Measurements from ENCODE around the gene NMRK1. TPM values are rescaled to one million over a fixed set of nuclear protein-coding genes. Genes with fewer than 3 reads are reported as not detected.

NMRK1 gene
- total and polyA plus RNA-seq, 2 of the 13 experiments (the other 11 are each of a cell fraction or from before 2014, with no cell fraction given) = 9.1 to 12.9 TPM

GRCh38 chr9:75086541-75087288 lies 1.2 kb downstream of the NMRK1 start (continued):
- TF ChIP-seq TERF1 (CRISPR knock-in tag; IDR thresholded peaks at IDR 0.05) = no peak
- TF ChIP-seq ZNF672 (CRISPR knock-in tag; IDR thresholded peaks at IDR 0.05) = no peak
- no peak for TF ChIP-seq KLF9 (CRISPR knock-in tag; IDR thresholded peaks at IDR 0.05; ENCODE audit: low read depth)
- no peak for TF ChIP-seq GLMP (CRISPR knock-in tag; IDR thresholded peaks at IDR 0.05; ENCODE audit: borderline replicate concordance)
- no peak for TF ChIP-seq CHCHD3 (CRISPR knock-in tag; IDR thresholded peaks at IDR 0.05)
- no peak for TF ChIP-seq CAMTA2 (CRISPR knock-in tag; IDR thresholded peaks at IDR 0.05; ENCODE audit: borderline replicate concordance)
- no peak for TF ChIP-seq TBP (CRISPR knock-in tag; IDR thresholded peaks at IDR 0.05)
- no peak for TF ChIP-seq MAZ (IDR thresholded peaks at IDR 0.05; ENCODE audit: borderline replicate concordance, low read depth, low read length)
- TF ChIP-seq MAZ (CRISPR knock-in tag; IDR thresholded peaks at IDR 0.05; ENCODE audit: low read depth) = no peak
- TF ChIP-seq ZNF274 (CRISPR knock-in tag; IDR thresholded peaks at IDR 0.05) = no peak
- no peak for TF ChIP-seq ZNF646 (CRISPR knock-in tag; IDR thresholded peaks at IDR 0.05)
- TF ChIP-seq HMG20A (CRISPR knock-in tag; IDR thresholded peaks at IDR 0.05; ENCODE audit: borderline replicate concordance) = peak; percentile 53; the same call in 1 of the 2 replicates
- TF ChIP-seq ZEB1 (IDR thresholded peaks at IDR 0.05; ENCODE audit: insufficient replicate concordance, low read depth) = no peak
- TF ChIP-seq ZNF335 (CRISPR knock-in tag; IDR thresholded peaks at IDR 0.05) = no peak
- TF ChIP-seq E2F5 (CRISPR knock-in tag; conservative IDR thresholded peaks at IDR 0.05) = no peak
- TF ChIP-seq ZBTB46 (CRISPR knock-in tag; IDR thresholded peaks at IDR 0.05; ENCODE audit: borderline replicate concordance) = no peak
- TF ChIP-seq FOXM1 (CRISPR knock-in tag; IDR thresholded peaks at IDR 0.05) = no peak
- TF ChIP-seq ZNF510 (CRISPR knock-in tag; IDR thresholded peaks at IDR 0.05; ENCODE audit: low read depth) = no peak
- TF ChIP-seq TARDBP (CRISPR knock-in tag; IDR thresholded peaks at IDR 0.05) = peak; percentile 43; the same call in 1 of the 2 replicates

Data from HepG2 (cell line).